Mesenchymal stem cell (in vitro differentiated cells and primary cell): ENCODE measurements around the gene RNPS1.

Experiments used
- DNase-seq: peaks from one replicate; pipeline ENCODE4 v3.0.0-alpha.2; 2013
- H2AFZ ChIP-seq: one replicate; pipeline ENCODE4 v1.6.1; 2013; ENCODE audit warnings: low read depth, mild to moderate bottlenecking, control low read depth, inconsistent platforms, low read length, moderate library complexity
- H2AK5ac ChIP-seq: 2 replicates; pipeline ENCODE4 v1.6.1; 2013; ENCODE audit warnings: low read length, moderate library complexity, mild to moderate bottlenecking, inconsistent platforms; ENCODE audit not compliant: severe bottlenecking
- H2BK120ac ChIP-seq: one replicate; pipeline ENCODE4 v1.6.1; 2013; ENCODE audit warnings: low read depth, mild to moderate bottlenecking, inconsistent platforms, low read length, moderate library complexity
- H2BK12ac ChIP-seq, 2 experiments: one replicate each; pipeline ENCODE4 v1.6.1; 2013; ENCODE audit warnings: inconsistent platforms in 2 of 2, low read length in 2 of 2, mild to moderate bottlenecking in 2 of 2, moderate library complexity in 2 of 2, control low read depth in 1 of 2
- H2BK15ac ChIP-seq: one replicate; pipeline ENCODE4 v1.6.1; 2013; ENCODE audit warnings: mild to moderate bottlenecking, low read depth, inconsistent platforms; ENCODE audit not compliant: poor library complexity, severe bottlenecking
- H2BK5ac ChIP-seq: 2 replicates; pipeline ENCODE4 v1.6.1; 2013; ENCODE audit warnings: low read depth, mild to moderate bottlenecking, low read length, control low read depth, inconsistent platforms; ENCODE audit not compliant: poor library complexity, severe bottlenecking
- H3K14ac ChIP-seq, 2 experiments: one replicate each; pipeline ENCODE4 v1.6.1; 2013; ENCODE audit warnings: inconsistent platforms in 2 of 2, low read length in 2 of 2, control low read depth in 1 of 2, mild to moderate bottlenecking in 1 of 2, moderate library complexity in 1 of 2
- H3K18ac ChIP-seq, 2 experiments: one replicate each; pipeline ENCODE4 v1.6.1; 2013; ENCODE audit warnings: inconsistent platforms in 2 of 2, low read length in 2 of 2, control low read depth in 1 of 2, low read depth in 1 of 2, mild to moderate bottlenecking in 1 of 2
- H3K23ac ChIP-seq, 2 experiments: one replicate each; pipeline ENCODE4 v1.6.1; 2013; ENCODE audit warnings: inconsistent platforms in 2 of 2, low read length in 2 of 2, mild to moderate bottlenecking in 2 of 2, moderate library complexity in 2 of 2, control low read depth in 1 of 2
- H3K27ac ChIP-seq: 2 replicates; pipeline ENCODE4 v1.5.1; 2013; ENCODE audit warnings: mild to moderate bottlenecking, moderate library complexity, low read length, control low read depth, inconsistent platforms; ENCODE audit not compliant: poor library complexity, severe bottlenecking
- H3K27me3 ChIP-seq, 2 experiments: 2 replicates each; pipeline versions ENCODE4 v1.6.1 to v1.7.0; 2013; ENCODE audit warnings: low read length in 2 of 2, mild to moderate bottlenecking in 2 of 2, moderate library complexity in 2 of 2, control low read depth in 1 of 2, inconsistent platforms in 1 of 2; ENCODE audit not compliant: control insufficient read depth in 1 of 2, insufficient read depth in 1 of 2
- H3K36me3 ChIP-seq, 2 experiments: 2 replicates each; pipeline versions ENCODE4 v1.6.1 to v1.7.0; 2013; ENCODE audit warnings: low read length in 2 of 2, control low read depth in 1 of 2, inconsistent platforms in 1 of 2, low read depth in 1 of 2, mild to moderate bottlenecking in 1 of 2; ENCODE audit not compliant: insufficient read depth in 2 of 2, control insufficient read depth in 1 of 2
- H3K4ac ChIP-seq, 2 experiments: one replicate each; pipeline ENCODE4 v1.6.1; 2013; ENCODE audit warnings: inconsistent platforms in 2 of 2, low read length in 2 of 2, mild to moderate bottlenecking in 2 of 2, moderate library complexity in 2 of 2, control low read depth in 1 of 2, low read depth in 1 of 2
- H3K4me1 ChIP-seq: 2 replicates; pipeline ENCODE4 v1.6.1; 2013; ENCODE audit warnings: low read depth, low read length, control low read depth; ENCODE audit not compliant: control insufficient read depth, insufficient read depth
- H3K4me2 ChIP-seq: 2 replicates; pipeline ENCODE4 v1.6.1; 2013; ENCODE audit warnings: low read length, mild to moderate bottlenecking, inconsistent platforms; ENCODE audit not compliant: poor library complexity, severe bottlenecking
- H3K4me3 ChIP-seq, 2 experiments: 2 replicates each; pipeline versions ENCODE4 v1.5.1 to v1.7.0; 2013; ENCODE audit warnings: low read length in 2 of 2, mild to moderate bottlenecking in 2 of 2, control low read depth in 1 of 2, low read depth in 1 of 2; ENCODE audit not compliant: insufficient read depth in 1 of 2
- H3K79me1 ChIP-seq: replicated peaks from 2 replicates; pipeline ENCODE4 v1.6.1; 2013; ENCODE audit warnings: mild to moderate bottlenecking, control low read depth, low read length, inconsistent platforms; ENCODE audit not compliant: poor library complexity, severe bottlenecking
- H3K9ac ChIP-seq: 2 replicates; pipeline ENCODE4 v1.7.0; 2013; ENCODE audit warnings: mild to moderate bottlenecking, low read length, moderate library complexity
- H3K9me3 ChIP-seq: 2 replicates; pipeline ENCODE4 v1.7.0; 2013; ENCODE audit warnings: mild to moderate bottlenecking, low read length; ENCODE audit not compliant: control insufficient read depth
- H4K8ac ChIP-seq: one replicate; pipeline ENCODE4 v1.6.1; 2013; ENCODE audit warnings: inconsistent platforms, mild to moderate bottlenecking, low read length, moderate library complexity
- H4K91ac ChIP-seq: one replicate; pipeline ENCODE4 v1.6.1; 2013; ENCODE audit warnings: mild to moderate bottlenecking, low read length, inconsistent platforms
- WGBS: methylation state at CpG from one replicate; pipeline ENCODE4 v1.1.7; 2013; ENCODE audit warnings: mixed read lengths; 5-methylcytosine and 5-hydroxymethylcytosine counted together

The RNPS1 gene

DNA sequence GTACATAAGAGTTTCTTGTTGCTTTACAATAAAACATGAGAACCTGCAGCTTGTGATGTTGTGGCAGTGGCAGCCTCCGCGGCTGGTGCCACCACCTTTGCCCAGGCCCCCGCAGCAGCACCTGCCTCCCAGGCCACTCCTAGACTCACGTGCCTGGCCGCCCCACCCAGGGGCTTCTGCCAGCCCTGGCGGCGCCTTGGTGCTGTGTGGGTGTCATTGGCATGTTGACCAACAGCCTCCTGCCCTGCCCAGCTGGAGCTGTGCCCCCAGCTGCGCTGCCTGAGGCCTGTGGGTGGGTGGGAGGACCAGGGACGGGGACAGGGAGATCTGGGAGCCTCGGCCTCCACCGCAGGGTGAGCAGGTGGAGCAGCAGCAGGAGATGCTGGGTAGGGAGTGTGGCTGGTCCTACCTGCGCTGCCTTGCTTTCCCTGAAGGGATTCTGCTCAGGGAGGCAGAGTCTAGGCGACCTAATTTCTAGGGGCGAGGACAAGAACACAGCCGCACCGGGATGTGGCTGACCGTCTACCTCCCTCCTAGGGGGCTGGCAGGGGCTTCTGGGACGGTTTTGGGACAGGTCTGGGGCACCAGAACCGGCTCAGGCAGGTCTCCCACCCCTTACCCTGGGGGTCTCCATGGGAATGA is 32.1 kb downstream of the RNPS1 start:
- peaks cover 3 to 18% of the 10 kb centered on the region in 2 experiments for H3K27me3 ChIP-seq
- no peak overlapping the region for H2AFZ ChIP-seq
- no peak overlapping the region for H2BK12ac ChIP-seq
- H2BK120ac ChIP-seq: no peak overlapping the region
- H3K4me3 ChIP-seq: no peak overlapping the region
- H2BK15ac ChIP-seq: no peak overlapping the region
- no peak overlapping the region for H2BK5ac ChIP-seq
- no peak overlapping the region for H2AK5ac ChIP-seq
- H3K23ac ChIP-seq: no peak overlapping the region
- H3K14ac ChIP-seq: no peak overlapping the region
- H3K36me3 ChIP-seq: peaks cover 53 to 88% of the 10 kb centered on the region in 2 experiments
- no peak overlapping the region for H4K8ac ChIP-seq
- H3K4me2 ChIP-seq: no peak overlapping the region
- no peak overlapping the region for H3K27ac ChIP-seq
- no peak overlapping the region for H4K91ac ChIP-seq
- peaks cover 23% of the 10 kb centered on the region for H3K4me1 ChIP-seq
- no peak overlapping the region for H3K18ac ChIP-seq
- WGBS: 82% methylated on average over 19 of the region's 19 CpGs
- peaks cover 10% of the 10 kb centered on the region for H3K79me1 ChIP-seq
- H3K9me3 ChIP-seq: no peaks in the 10 kb centered on the region
- DNase-seq: no peak
- H3K4ac ChIP-seq: no peak overlapping the region
- no peak overlapping the region for H3K9ac ChIP-seq

DNA sequence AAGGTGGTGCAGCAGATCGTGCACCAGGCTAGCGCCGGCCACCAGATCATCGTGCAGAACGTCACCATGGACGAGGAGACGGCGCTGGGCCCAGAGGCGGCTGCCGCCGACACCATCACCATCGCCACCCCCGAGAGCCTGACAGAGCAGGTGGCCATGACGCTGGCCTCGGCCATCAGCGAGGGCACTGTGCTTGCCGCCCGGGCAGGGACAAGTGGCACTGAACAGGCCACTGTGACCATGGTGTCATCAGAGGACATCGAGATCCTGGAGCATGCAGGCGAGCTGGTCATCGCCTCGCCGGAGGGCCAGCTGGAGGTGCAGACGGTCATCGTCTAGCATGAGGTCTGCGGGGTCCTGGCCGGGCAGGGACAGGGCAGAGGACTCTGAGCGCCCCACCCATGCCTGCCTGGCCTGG is 32.7 kb downstream of the RNPS1 start:
- no peak overlapping the region for H2BK120ac ChIP-seq
- H3K4me1 ChIP-seq: peaks cover 26% of the 10 kb centered on the region
- H2BK15ac ChIP-seq: no peak overlapping the region
- no peak overlapping the region for H4K8ac ChIP-seq
- H3K27me3 ChIP-seq: peaks cover 3 to 18% of the 10 kb centered on the region in 2 experiments
- no peak overlapping the region for H2BK5ac ChIP-seq
- H3K18ac ChIP-seq: no peak overlapping the region
- H3K36me3 ChIP-seq: peaks cover 56 to 94% of the 10 kb centered on the region in 2 experiments
- DNase-seq: no peak
- no peak overlapping the region for H3K4me3 ChIP-seq
- no peak overlapping the region for H4K91ac ChIP-seq
- no peaks in the 10 kb centered on the region for H3K9me3 ChIP-seq
- no peak overlapping the region for H3K4me2 ChIP-seq
- H3K27ac ChIP-seq: no peak overlapping the region
- no peak overlapping the region for H2BK12ac ChIP-seq
- no peak overlapping the region for H2AFZ ChIP-seq
- 97% methylated on average over 28 of the region's 28 CpGs for WGBS
- peaks cover 11% of the 10 kb centered on the region for H3K79me1 ChIP-seq
- no peak overlapping the region for H3K4ac ChIP-seq
- no peak overlapping the region for H3K14ac ChIP-seq
- H2AK5ac ChIP-seq: no peak overlapping the region
- H3K9ac ChIP-seq: no peak overlapping the region
- H3K23ac ChIP-seq: no peak overlapping the region

- H3K9me3 ChIP-seq: no peaks in the 10 kb centered on the region
- no peak for DNase-seq
- no peak overlapping the region for H2BK5ac ChIP-seq
- H2BK12ac ChIP-seq: no peak overlapping the region
- no peak overlapping the region for H3K4me2 ChIP-seq
- H3K4ac ChIP-seq: no peak overlapping the region
- H3K14ac ChIP-seq: no peak overlapping the region
- no peak overlapping the region for H2AK5ac ChIP-seq
- no peak overlapping the region for H2BK15ac ChIP-seq
- peaks cover 15% of the 10 kb centered on the region for H3K79me1 ChIP-seq
- no peak overlapping the region for H4K91ac ChIP-seq
- H2BK120ac ChIP-seq: no peak overlapping the region
- H3K27ac ChIP-seq: no peak overlapping the region
- H3K4me3 ChIP-seq: no peak overlapping the region
- H3K36me3 ChIP-seq: peaks cover 59 to 96% of the 10 kb centered on the region in 2 experiments
- no peak overlapping the region for H2AFZ ChIP-seq
- H3K9ac ChIP-seq: no peak overlapping the region
- H3K27me3 ChIP-seq: peaks cover 3 to 18% of the 10 kb centered on the region in 2 experiments
- H3K18ac ChIP-seq: no peak overlapping the region
- 93% methylated on average over 16 of the region's 18 CpGs for WGBS
- peaks cover 27% of the 10 kb centered on the region for H3K4me1 ChIP-seq
- H3K23ac ChIP-seq: no peak overlapping the region
- H4K8ac ChIP-seq: no peak overlapping the region
Measured at GRCh38 chr16:2234813-2235170, 33.1 kb downstream of the RNPS1 start.

DNA sequence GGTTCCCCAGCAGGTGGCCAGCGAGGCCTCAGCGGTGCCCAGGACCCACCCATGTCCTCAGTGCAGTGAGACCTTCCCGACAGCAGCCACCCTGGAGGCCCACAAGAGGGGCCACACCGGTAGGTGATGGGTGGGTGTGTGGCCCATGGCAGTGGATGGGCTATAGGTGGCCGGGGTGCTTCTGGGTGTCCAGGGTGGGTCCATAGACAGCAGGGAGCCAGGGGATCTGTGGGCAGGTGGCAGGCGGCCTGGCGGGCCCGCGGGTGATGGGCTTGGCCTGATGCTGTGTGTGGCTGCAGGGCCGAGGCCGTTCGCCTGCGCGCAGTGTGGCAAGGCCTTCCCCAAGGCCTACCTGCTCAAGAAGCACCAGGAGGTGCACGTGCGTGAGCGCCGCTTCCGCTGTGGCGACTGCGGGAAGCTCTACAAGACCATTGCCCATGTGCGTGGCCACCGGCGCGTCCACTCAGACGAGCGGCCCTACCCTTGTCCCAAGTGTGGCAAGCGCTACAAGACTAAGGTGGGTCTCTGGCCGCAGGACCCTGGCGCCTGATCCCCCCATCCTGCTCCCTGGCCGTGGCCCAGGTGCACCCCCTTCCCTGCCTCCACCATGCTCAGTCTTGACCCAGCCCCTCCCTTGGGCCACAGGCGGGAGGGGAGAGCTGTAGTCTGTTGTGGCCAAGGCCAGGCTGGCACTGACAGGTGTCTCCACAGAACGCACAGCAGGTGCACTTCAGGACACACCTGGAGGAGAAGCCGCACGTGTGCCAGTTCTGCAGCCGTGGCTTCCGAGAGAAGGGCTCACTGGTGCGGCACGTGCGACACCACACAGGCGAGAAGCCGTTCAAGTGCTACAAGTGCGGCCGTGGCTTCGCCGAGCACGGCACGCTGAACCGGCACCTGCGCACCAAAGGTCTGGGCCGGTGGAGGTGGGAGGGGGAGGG is 33.8 kb downstream of the RNPS1 start:
- no peak overlapping the region for H3K4me2 ChIP-seq
- no peak overlapping the region for H4K8ac ChIP-seq
- H4K91ac ChIP-seq: no peak overlapping the region
- no peak overlapping the region for H2BK120ac ChIP-seq
- no peak overlapping the region for H3K4ac ChIP-seq
- H3K9ac ChIP-seq: no peak overlapping the region
- no peak overlapping the region for H2AFZ ChIP-seq
- H3K27ac ChIP-seq: no peak overlapping the region
- H3K4me3 ChIP-seq: no peak overlapping the region
- no peak for DNase-seq
- H2BK12ac ChIP-seq: no peak overlapping the region
- H3K14ac ChIP-seq: no peak overlapping the region
- H3K36me3 ChIP-seq: peaks cover 62 to 97% of the 10 kb centered on the region in 2 experiments
- peaks cover 3 to 18% of the 10 kb centered on the region in 2 experiments for H3K27me3 ChIP-seq
- H2BK15ac ChIP-seq: no peak overlapping the region
- WGBS: 97% methylated on average over 51 of the region's 51 CpGs
- peaks cover 21% of the 10 kb centered on the region for H3K79me1 ChIP-seq
- no peaks in the 10 kb centered on the region for H3K9me3 ChIP-seq
- peaks cover 27% of the 10 kb centered on the region for H3K4me1 ChIP-seq
- H3K18ac ChIP-seq: no peak overlapping the region
- no peak overlapping the region for H2AK5ac ChIP-seq
- H2BK5ac ChIP-seq: no peak overlapping the region
- H3K23ac ChIP-seq: no peak overlapping the region
